Psoas muscle (tissue), 8 donors: ENCODE results near the gene SUV39H1. TPM values are rescaled to one million over a fixed set of nuclear protein-coding genes. Genes with fewer than 3 reads are reported as not detected.

Experiments used
- ATAC-seq, 4 donors: fragments of 200-7000 bp; cut with Tn5 transposase; one replicate each; pipeline ENCODE4 v1.9.1; 2020; ENCODE audit warnings: moderate library complexity in 3 of 4, mild to moderate bottlenecking in 2 of 4
- DNase-seq, 2 donors: peaks; one replicate each; pipeline ENCODE4 v3.0.0-alpha.2; 2020
- H3K27ac ChIP-seq: fragments of 200-600 bp; one replicate; pipeline ENCODE4 v1.8.0; 2022
- H3K27me3 ChIP-seq, 3 donors: fragments of 200-600 bp in 1 of 3; one replicate each; pipeline versions ENCODE4 v1.6.1 to v1.8.0; 2013 to 2022; ENCODE audit warnings: low read length in 2 of 3, mild to moderate bottlenecking in 2 of 3, moderate library complexity in 1 of 3; ENCODE audit not compliant: insufficient read depth in 3 of 3
- H3K36me3 ChIP-seq, 2 donors: fragments of 200-600 bp in 1 of 2; one replicate each; pipeline versions ENCODE4 v1.6.1 to v1.8.0; 2013 to 2022; ENCODE audit warnings: low read depth in 1 of 2, mild to moderate bottlenecking in 1 of 2, moderate library complexity in 1 of 2; ENCODE audit not compliant: insufficient read depth in 1 of 2
- H3K4me1 ChIP-seq: fragments of 200-600 bp; one replicate; pipeline ENCODE4 v1.8.0; 2022
- H3K4me3 ChIP-seq: fragments of 200-600 bp; one replicate; pipeline ENCODE4 v1.8.0; 2022; ENCODE audit warnings: mild to moderate bottlenecking
- H3K9me3 ChIP-seq: fragments of 200-600 bp; one replicate; pipeline ENCODE4 v1.8.0; 2022
- CTCF ChIP-seq: fragments of 200-600 bp; IDR thresholded peaks from one replicate; pipeline ENCODE4 v1.8.0; 2022; ENCODE audit warnings: antibody characterized with exemption
- WGBS, 3 donors: extraction: QIAGEN DNeasy Blood & Tissue Kit; methylation state at CpG; one replicate each; pipeline versions ENCODE4 v1.1.6 to v1.1.7; 2013; 5-methylcytosine and 5-hydroxymethylcytosine counted together
- intact Hi-C, 2 donors: fragments of 100-400 bp; cut with DNase I; formaldehyde crosslinking; loops; one replicate each; pipeline versions ENCODE4 v1.11.0 to v1.14.2; 2022
- polyA plus RNA-seq, 3 donors: library from polyadenylated mRNA; stranded (reverse); fragments of 200-250 nt; gene quantifications; one replicate each; pipeline ENCODE4 v1.2.3, GENCODE V29; 2013
- total RNA-seq, 4 donors: library from RNA; stranded (reverse); fragmentation: NEBNext Ultra II Directional in 2 of 4; extraction: Animal tissue kit (Norgen Biotek cat#: 25700) in 2 of 4; gene quantifications; one replicate each; pipeline versions ENCODE4 v1.2.1 to v1.2.4, GENCODE V29; 2021 to 2023
- donor health status: healthy with polysubstance abuse.
- donor health status: DM: no; HTN: no; CAD: no; lungs with moderate emphysema.
- donor health status: Bipolar disorder and iron deficiency.
- donor health status: healthy.
- donor health status: DM: yes; HTN: yes; CAD: no.
- donor health status: DM: no; HTN: no; CAD: no.
- donor health status: DM: no; HTN: no; CAD: no.
- donor health status: DM: yes; HTN: yes; CAD: no.

SUV39H1 gene
- total and polyA plus RNA-seq, 7 donors = 1.9 to 3.6 (median 2.8) TPM

GRCh38 chrX:48751343-48751742 lies 54.8 kb downstream of the SUV39H1 start:
- intact Hi-C loops = no loop called here
- Histone ChIP-seq H3K27ac (no peak overlapping the region), H3K9me3 (no peaks in the 10 kb centered on the region), H3K4me3 (no peak overlapping the region), H3K27me3 (peaks cover 0 to 13% (median 0%) of the 10 kb centered on the region in 3 donors), H3K36me3 (no peaks in the 10 kb centered on the region), H3K4me1 (no peaks in the 10 kb centered on the region)
- no peak for DNase-seq
- 80 to 91% (median 83%) methylated on average over 3 of the region's 3 CpGs for WGBS, 3 donors
- TF ChIP-seq CTCF = no peak
- no peak for ATAC-seq

- Histone ChIP-seq H3K27me3 (peaks cover 0 to 13% (median 0%) of the 10 kb centered on the region in 3 donors), H3K4me1 (no peaks in the 10 kb centered on the region), H3K4me3 (no peak overlapping the region), H3K9me3 (no peaks in the 10 kb centered on the region), H3K27ac (no peak overlapping the region), H3K36me3 (no peaks in the 10 kb centered on the region)
- no peak for TF ChIP-seq CTCF
- DNase-seq = no peak
- WGBS, 3 donors = 71 to 75% (median 72%) methylated on average over 7 of the region's 7 CpGs
- intact Hi-C loops = no loop called here
- no peak for ATAC-seq
These were observed 56.0 kb downstream of the SUV39H1 start for GRCh38 chrX:48752498-48752897.

GRCh38 chrX:48753708-48754228 lies 57.2 kb downstream of the SUV39H1 start:
- ATAC-seq (no peak), DNase-seq (no peak)
- intact Hi-C loops = no loop called here
- TF ChIP-seq CTCF = no peak
- no peak overlapping the region for H3K27ac ChIP-seq
- H3K4me1 ChIP-seq = no peaks in the 10 kb centered on the region
- peaks cover 0 to 13% (median 0%) of the 10 kb centered on the region in 3 donors for H3K27me3 ChIP-seq
- no peak overlapping the region for H3K4me3 ChIP-seq
- no peaks in the 10 kb centered on the region for H3K36me3 ChIP-seq
- 56 to 59% (median 59%) methylated on average over 8 of the region's 8 CpGs for WGBS, 3 donors
- no peaks in the 10 kb centered on the region for H3K9me3 ChIP-seq

GRCh38 chrX:48754238-48754637 lies 57.7 kb downstream of the SUV39H1 start:
- 64 to 73% (median 68%) methylated on average over 8 of the region's 8 CpGs for WGBS, 3 donors
- intact Hi-C loops = no loop called here
- H3K27ac ChIP-seq = no peak overlapping the region
- ATAC-seq (no peak), DNase-seq (no peak)
- TF ChIP-seq CTCF = no peak
- no peaks in the 10 kb centered on the region for H3K9me3 ChIP-seq
- H3K27me3 ChIP-seq = peaks cover 0 to 13% (median 0%) of the 10 kb centered on the region in 3 donors
- no peak overlapping the region for H3K4me3 ChIP-seq
- no peaks in the 10 kb centered on the region for H3K36me3 ChIP-seq
- H3K4me1 ChIP-seq = no peaks in the 10 kb centered on the region

Other genes starting within 250 kb of the SUV39H1 start
- 1 to 10 TPM in 2 of 4 donors, under 1 TPM in 2; 0.83 to 1.1 (median 1.0) TPM for gene SLC38A5, start 226.5 kb upstream of the SUV39H1 start, total RNA-seq
- 1 to 10 TPM in 1 of 3 donors, under 1 TPM in 2; 0.34 to 1.7 (median 0.61) TPM for gene SLC38A5, start 226.5 kb upstream of the SUV39H1 start, polyA plus RNA-seq
- 10 to 100 TPM; 14.5 to 26.8 (median 21.2) TPM for gene FTSJ1, start 220.5 kb upstream of the SUV39H1 start, total RNA-seq
- gene FTSJ1, start 220.5 kb upstream of the SUV39H1 start, polyA plus RNA-seq = 10 to 100 TPM; 26.7 to 48.4 (median 46.4) TPM
- gene PORCN, start 187.7 kb upstream of the SUV39H1 start, total RNA-seq = 1 to 10 TPM; 4.8 to 9.2 (median 7.6) TPM
- gene PORCN, start 187.7 kb upstream of the SUV39H1 start, polyA plus RNA-seq = 10 to 100 TPM in 1 of 3 donors, 1 to 10 TPM in 2; 8.4 to 12.2 (median 8.7) TPM
- gene EBP, start 174.9 kb upstream of the SUV39H1 start, total RNA-seq = 1 to 10 TPM; 3.8 to 8.1 (median 6.4) TPM
- gene EBP, start 174.9 kb upstream of the SUV39H1 start, polyA plus RNA-seq = 10 to 100 TPM in 1 of 3 donors, 1 to 10 TPM in 2; 8.7 to 11.9 (median 9.7) TPM
- gene TBC1D25, start 157.0 kb upstream of the SUV39H1 start, total RNA-seq = 10 to 100 TPM; 10.5 to 18.4 (median 16.9) TPM
- 10 to 100 TPM in 1 of 3 donors, 1 to 10 TPM in 2; 9.3 to 12.1 (median 9.4) TPM for gene TBC1D25, start 157.0 kb upstream of the SUV39H1 start, polyA plus RNA-seq
- gene RBM3, start 122.2 kb upstream of the SUV39H1 start, total RNA-seq = 100 to 1,000 TPM in 2 of 4 donors, 10 to 100 TPM in 2; 15.9 to 206 (median 83.2) TPM
- gene RBM3, start 122.2 kb upstream of the SUV39H1 start, polyA plus RNA-seq = 100 to 1,000 TPM in 1 of 3 donors, 10 to 100 TPM in 2; 26.4 to 137 (median 68.9) TPM
- gene WDR13, start 99.2 kb upstream of the SUV39H1 start, total RNA-seq = 100 to 1,000 TPM; 103 to 155 (median 116) TPM
- 100 to 1,000 TPM; 112 to 171 (median 132) TPM for gene WDR13, start 99.2 kb upstream of the SUV39H1 start, polyA plus RNA-seq
- gene WAS, start 12.9 kb upstream of the SUV39H1 start, total RNA-seq = 1 to 10 TPM in 2 of 4 donors, under 1 TPM in 2; 0.85 to 2.9 (median 1.4) TPM
- under 1 TPM; 0.45 to 0.66 (median 0.47) TPM for gene WAS, start 12.9 kb upstream of the SUV39H1 start, polyA plus RNA-seq
- gene GLOD5, start 65.0 kb downstream of the SUV39H1 start, total RNA-seq = not detected
- gene GLOD5, start 65.0 kb downstream of the SUV39H1 start, polyA plus RNA-seq = not detected
- under 1 TPM in 1 of 4 donors, not detected in 3; 0.17 TPM for gene GATA1, start 89.9 kb downstream of the SUV39H1 start, total RNA-seq
- gene GATA1, start 89.9 kb downstream of the SUV39H1 start, polyA plus RNA-seq = under 1 TPM in 2 of 3 donors, not detected in 1; 0.03 to 0.04 TPM
- 10 to 100 TPM; 31.8 to 47.1 (median 43.6) TPM for gene HDAC6, start 105.3 kb downstream of the SUV39H1 start, total RNA-seq
- gene HDAC6, start 105.3 kb downstream of the SUV39H1 start, polyA plus RNA-seq = 10 to 100 TPM; 21.8 to 26.2 (median 24.4) TPM
- not detected for gene ERAS, start 129.8 kb downstream of the SUV39H1 start, total RNA-seq
- gene ERAS, start 129.8 kb downstream of the SUV39H1 start, polyA plus RNA-seq = not detected
- under 1 TPM in 1 of 4 donors, not detected in 3; 0.44 TPM for gene PCSK1N, start 138.9 kb downstream of the SUV39H1 start, total RNA-seq
- gene PCSK1N, start 138.9 kb downstream of the SUV39H1 start, polyA plus RNA-seq = not detected
- gene TIMM17B, start 201.0 kb downstream of the SUV39H1 start, total RNA-seq = 10 to 100 TPM; 56.6 to 76.2 (median 65.1) TPM
- 10 to 100 TPM; 63.1 to 91.6 (median 78.4) TPM for gene TIMM17B, start 201.0 kb downstream of the SUV39H1 start, polyA plus RNA-seq
- gene PQBP1, start 201.2 kb downstream of the SUV39H1 start, total RNA-seq = 10 to 100 TPM; 51.8 to 65.7 (median 60.6) TPM
- 10 to 100 TPM; 71.0 to 98.8 (median 77.2) TPM for gene PQBP1, start 201.2 kb downstream of the SUV39H1 start, polyA plus RNA-seq
- 10 to 100 TPM in 2 of 4 donors, 1 to 10 TPM in 2; 8.8 to 13.4 (median 11.2) TPM for gene SLC35A2, start 214.9 kb downstream of the SUV39H1 start, total RNA-seq
- 10 to 100 TPM; 13.2 to 26.1 (median 19.7) TPM for gene SLC35A2, start 214.9 kb downstream of the SUV39H1 start, polyA plus RNA-seq
- gene PIM2, start 222.3 kb downstream of the SUV39H1 start, total RNA-seq = 1 to 10 TPM; 1.1 to 2.3 (median 1.6) TPM
- 1 to 10 TPM; 1.4 to 3.7 (median 1.6) TPM for gene PIM2, start 222.3 kb downstream of the SUV39H1 start, polyA plus RNA-seq